ENCODE measurements around the gene ENTR1.
"Not testable (repeated sequence)": the region's sequence is repeated elsewhere in the genome, so short reads cannot be mapped to it uniquely, and the experiment has no call there.

ENTR1 gene

GRCh38 chr9:136407911-136408310 is 2.5 kb downstream of the ENTR1 start:
- H3K27me3 ChIP-seq (ENCODE audit: control insufficient read depth, low read length) = no peaks in the 10 kb centered on the region
- peaks cover 14% of the 10 kb centered on the region for H4K20me1 ChIP-seq (ENCODE audit: control insufficient read depth, insufficient read depth, low read depth, low read length)
- no peaks in the 10 kb centered on the region for H3K9me2 ChIP-seq (replicated peaks; ENCODE audit: control insufficient read depth, low read length)
- peak overlapping the region; percentile 100; the same call in 1 of the 2 replicates for H3K4me2 ChIP-seq (ENCODE audit: low read length)
- H3K9me3 ChIP-seq (ENCODE audit: control insufficient read depth, insufficient read depth, low read length) = no peaks in the 10 kb centered on the region
- H3K36me3 ChIP-seq (ENCODE audit: control insufficient read depth, low read length) = peaks cover 78% of the 10 kb centered on the region
- no peaks in the 10 kb centered on the region for H3F3A ChIP-seq (ENCODE audit: control insufficient read depth, insufficient read depth)
- no peak overlapping the region for H3K4me3 ChIP-seq (ENCODE audit: low read length)
- TF ChIP-seq CTCF (IDR thresholded peaks at IDR 0.05; ENCODE audit: low read depth, low read length, poor library complexity, severe bottlenecking) (no peak), EZH2phosphoT487 (IDR thresholded peaks at IDR 0.05; ENCODE audit: borderline replicate concordance, low read length) (no peak)
- peaks cover 57% of the 10 kb centered on the region for H3K79me2 ChIP-seq (ENCODE audit: control insufficient read depth, low read length)
- no peak overlapping the region for H3K27ac ChIP-seq (ENCODE audit: low read depth, low read length)
- H3K4me1 ChIP-seq (ENCODE audit: control insufficient read depth, low read length) = peaks cover 40% of the 10 kb centered on the region

- not testable (repeated sequence) for H3K27me3 ChIP-seq (ENCODE audit: control insufficient read depth, low read length); H3K4me2 ChIP-seq (ENCODE audit: low read length); H3K9me3 ChIP-seq (ENCODE audit: control insufficient read depth, insufficient read depth, low read length); H3F3A ChIP-seq (ENCODE audit: control insufficient read depth, insufficient read depth); H3K4me3 ChIP-seq (ENCODE audit: low read length); H3K9me2 ChIP-seq (replicated peaks; ENCODE audit: control insufficient read depth, low read length); H3K27ac ChIP-seq (ENCODE audit: low read depth, low read length)
- peaks cover 76% of the 10 kb centered on the region for H3K36me3 ChIP-seq (ENCODE audit: control insufficient read depth, low read length)
- peaks cover 11% of the 10 kb centered on the region for H4K20me1 ChIP-seq (ENCODE audit: control insufficient read depth, insufficient read depth, low read depth, low read length)
- H3K79me2 ChIP-seq (ENCODE audit: control insufficient read depth, low read length) = peaks cover 49% of the 10 kb centered on the region
- H3K4me1 ChIP-seq (ENCODE audit: control insufficient read depth, low read length) = peaks cover 34% of the 10 kb centered on the region
These were observed 3.4 kb downstream of the ENTR1 start for GRCh38 chr9:136407061-136407460.

GRCh38 chr9:136405904-136406303 is 4.5 kb downstream of the ENTR1 start:
- not testable (repeated sequence) for H3K4me2 ChIP-seq (ENCODE audit: low read length); H3K4me3 ChIP-seq (ENCODE audit: low read length)
- peaks cover 78% of the 10 kb centered on the region for H3K36me3 ChIP-seq (ENCODE audit: control insufficient read depth, low read length)

GRCh38 chr9:136405481-136405880 is 4.9 kb downstream of the ENTR1 start:
- H4K20me1 ChIP-seq (ENCODE audit: control insufficient read depth, insufficient read depth, low read depth, low read length) = no peaks in the 10 kb centered on the region; the same call in 1 of the 2 replicates
- H3K36me3 ChIP-seq (ENCODE audit: control insufficient read depth, low read length) = peaks cover 78% of the 10 kb centered on the region
- peaks cover 27% of the 10 kb centered on the region for H3K4me1 ChIP-seq (ENCODE audit: control insufficient read depth, low read length)
- H3K79me2 ChIP-seq (ENCODE audit: control insufficient read depth, low read length) = peaks cover 33% of the 10 kb centered on the region
- TF ChIP-seq CTCF (IDR thresholded peaks at IDR 0.05; ENCODE audit: low read depth, low read length, poor library complexity, severe bottlenecking) (no peak), EZH2phosphoT487 (IDR thresholded peaks at IDR 0.05; ENCODE audit: borderline replicate concordance, low read length) (no peak)
- no peak overlapping the region for H3K4me2 ChIP-seq (ENCODE audit: low read length)
- no peaks in the 10 kb centered on the region for H3K9me3 ChIP-seq (ENCODE audit: control insufficient read depth, insufficient read depth, low read length)
- no peaks in the 10 kb centered on the region for H3K9me2 ChIP-seq (replicated peaks; ENCODE audit: control insufficient read depth, low read length)
- H3K27ac ChIP-seq (ENCODE audit: low read depth, low read length) = no peak overlapping the region
- H3K27me3 ChIP-seq (ENCODE audit: control insufficient read depth, low read length) = no peaks in the 10 kb centered on the region
- H3F3A ChIP-seq (ENCODE audit: control insufficient read depth, insufficient read depth) = peaks cover 13% of the 10 kb centered on the region; the same call in 1 of the 2 replicates
- no peak overlapping the region for H3K4me3 ChIP-seq (ENCODE audit: low read length)

More at GRCh38 chr9:136405904-136406303, 4.5 kb downstream of the ENTR1 start:
- not testable (repeated sequence) for H3F3A ChIP-seq (ENCODE audit: control insufficient read depth, insufficient read depth); H3K9me2 ChIP-seq (replicated peaks; ENCODE audit: control insufficient read depth, low read length); H4K20me1 ChIP-seq (ENCODE audit: control insufficient read depth, insufficient read depth, low read depth, low read length); H3K27ac ChIP-seq (ENCODE audit: low read depth, low read length); H3K9me3 ChIP-seq (ENCODE audit: control insufficient read depth, insufficient read depth, low read length); H3K27me3 ChIP-seq (ENCODE audit: control insufficient read depth, low read length)
- Histone ChIP-seq H3K79me2 (ENCODE audit: control insufficient read depth, low read length) (peaks cover 37% of the 10 kb centered on the region), H3K4me1 (ENCODE audit: control insufficient read depth, low read length) (peaks cover 24% of the 10 kb centered on the region)

All from DOHH2 (cell line).